RWPE2 (cell line): ENCODE measurements around the gene CYSTM1.

ENCODE experiments used
- ATAC-seq: fragments of 200-7000 bp; cut with Tn5 transposase; 3 replicates; pipeline ENCODE4 v1.9.1; 2021; ENCODE audit warnings: low read depth
- DNase-seq: peaks from one replicate; pipeline ENCODE4 v3.0.0-alpha.2; 2020; ENCODE audit warnings: low spot score
- H3K27ac ChIP-seq: fragments of 450-650 bp; 2 replicates; pipeline ENCODE4 v1.5.1; 2017; ENCODE audit warnings: mild to moderate bottlenecking; ENCODE audit not compliant: poor library complexity, severe bottlenecking
- H3K27me3 ChIP-seq: fragments of 250-450 bp; sonication (Bioruptor Pico); 2 replicates; pipeline ENCODE4 v1.5.1; 2021; ENCODE audit warnings: mild to moderate bottlenecking, moderate library complexity; ENCODE audit not compliant: insufficient read depth, poor library complexity, severe bottlenecking
- H3K36me3 ChIP-seq: fragments of 250-450 bp; sonication (Bioruptor Pico); 2 replicates; pipeline ENCODE4 v1.5.1; 2020; ENCODE audit warnings: low read depth, mild to moderate bottlenecking, moderate library complexity
- H3K4me1 ChIP-seq: fragments of 250-450 bp; sonication (Bioruptor Pico); 2 replicates; pipeline ENCODE4 v1.5.1; 2021; ENCODE audit warnings: mild to moderate bottlenecking, moderate library complexity; ENCODE audit not compliant: insufficient read depth, poor library complexity, severe bottlenecking
- H3K4me3 ChIP-seq: fragments of 250-450 bp; sonication (Bioruptor Pico); 2 replicates; pipeline ENCODE4 v1.5.1; 2021; ENCODE audit warnings: mild to moderate bottlenecking, moderate library complexity; ENCODE audit not compliant: severe bottlenecking
- H3K9me3 ChIP-seq: fragments of 250-450 bp; sonication (Bioruptor Pico); 2 replicates; pipeline ENCODE4 v1.5.1; 2021; ENCODE audit warnings: mild to moderate bottlenecking, moderate library complexity; ENCODE audit not compliant: severe bottlenecking
- TF ChIP-seq, protein P1 (sequence below): fragments of 450-650 bp; IDR thresholded peaks from one replicate; pipeline ENCODE4 v1.5.1; 2017; ENCODE audit warnings: mild to moderate bottlenecking, moderate library complexity; ENCODE audit not compliant: poor library complexity, severe bottlenecking

The CYSTM1 gene

DNA sequence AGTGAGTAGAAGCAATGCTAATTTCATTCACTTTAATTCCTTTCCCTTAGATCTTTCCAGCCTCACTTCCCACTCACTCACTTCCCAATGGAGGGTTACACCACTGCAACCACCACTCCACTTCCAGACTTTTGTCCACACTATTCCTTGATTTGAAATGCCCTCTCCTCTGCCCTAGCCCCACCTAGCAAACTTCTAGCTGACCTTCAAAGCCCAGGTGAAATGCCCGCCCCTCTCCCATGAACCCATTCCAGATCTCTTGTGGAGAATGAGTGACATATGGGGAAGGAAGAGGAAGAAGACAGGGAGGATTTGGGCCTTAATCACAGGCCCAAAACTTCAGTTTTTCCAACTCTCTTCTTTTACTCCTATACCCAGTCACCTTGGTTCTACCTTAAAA is 90.9 kb downstream of the CYSTM1 start:
- Histone ChIP-seq H3K27ac (no peak overlapping the region), H3K36me3 (no peaks in the 10 kb centered on the region), H3K4me1 (peaks cover 16% of the 10 kb centered on the region), H3K27me3 (no peaks in the 10 kb centered on the region), H3K9me3 (no peaks in the 10 kb centered on the region), H3K4me3 (no peak overlapping the region)
- no peak for DNase-seq
- TF ChIP-seq, protein P1, sequence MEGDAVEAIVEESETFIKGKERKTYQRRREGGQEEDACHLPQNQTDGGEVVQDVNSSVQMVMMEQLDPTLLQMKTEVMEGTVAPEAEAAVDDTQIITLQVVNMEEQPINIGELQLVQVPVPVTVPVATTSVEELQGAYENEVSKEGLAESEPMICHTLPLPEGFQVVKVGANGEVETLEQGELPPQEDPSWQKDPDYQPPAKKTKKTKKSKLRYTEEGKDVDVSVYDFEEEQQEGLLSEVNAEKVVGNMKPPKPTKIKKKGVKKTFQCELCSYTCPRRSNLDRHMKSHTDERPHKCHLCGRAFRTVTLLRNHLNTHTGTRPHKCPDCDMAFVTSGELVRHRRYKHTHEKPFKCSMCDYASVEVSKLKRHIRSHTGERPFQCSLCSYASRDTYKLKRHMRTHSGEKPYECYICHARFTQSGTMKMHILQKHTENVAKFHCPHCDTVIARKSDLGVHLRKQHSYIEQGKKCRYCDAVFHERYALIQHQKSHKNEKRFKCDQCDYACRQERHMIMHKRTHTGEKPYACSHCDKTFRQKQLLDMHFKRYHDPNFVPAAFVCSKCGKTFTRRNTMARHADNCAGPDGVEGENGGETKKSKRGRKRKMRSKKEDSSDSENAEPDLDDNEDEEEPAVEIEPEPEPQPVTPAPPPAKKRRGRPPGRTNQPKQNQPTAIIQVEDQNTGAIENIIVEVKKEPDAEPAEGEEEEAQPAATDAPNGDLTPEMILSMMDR = no peak
- no peak for ATAC-seq

DNA sequence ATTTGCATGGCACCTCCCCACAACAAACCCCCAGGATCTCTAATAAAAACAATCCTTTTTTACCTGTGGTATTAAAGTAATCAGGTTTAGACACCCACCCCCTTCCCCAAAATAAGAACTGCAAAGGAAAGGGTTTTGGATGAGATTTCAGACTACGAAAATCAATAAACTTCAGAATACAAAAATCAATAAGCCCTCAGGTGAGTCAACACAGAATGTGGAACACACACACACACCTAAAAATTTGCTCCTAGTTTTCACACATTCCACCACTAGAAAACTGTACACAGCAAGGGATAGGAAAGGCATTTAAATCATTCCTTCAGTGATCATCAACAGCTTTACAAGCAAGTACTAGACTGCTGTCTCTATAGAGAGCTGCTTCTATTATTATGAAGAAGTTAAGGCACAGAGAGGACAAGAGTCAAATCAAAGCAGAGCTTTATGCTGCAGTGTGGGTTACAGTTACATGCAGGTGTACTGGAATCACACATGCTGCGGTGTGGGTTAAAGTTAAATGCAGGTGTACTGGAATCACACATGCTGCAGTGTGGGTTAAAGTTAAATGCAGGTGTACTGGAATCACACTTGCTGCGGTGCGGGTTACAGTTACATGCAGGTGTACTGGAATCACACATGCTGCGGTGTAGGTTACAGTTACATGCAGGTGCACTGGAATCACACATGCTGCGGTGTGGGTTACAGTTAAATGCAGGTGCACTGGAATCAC is 91.6 kb downstream of the CYSTM1 start:
- H3K4me1 ChIP-seq = peaks cover 8% of the 10 kb centered on the region
- H3K27me3 ChIP-seq = no peaks in the 10 kb centered on the region
- TF ChIP-seq, protein P1 = no peak
- H3K4me3 ChIP-seq = no peak overlapping the region
- no peak overlapping the region for H3K27ac ChIP-seq
- DNase-seq (no peak), ATAC-seq (no peak)
- H3K36me3 ChIP-seq = no peaks in the 10 kb centered on the region
- H3K9me3 ChIP-seq = no peaks in the 10 kb centered on the region

DNA sequence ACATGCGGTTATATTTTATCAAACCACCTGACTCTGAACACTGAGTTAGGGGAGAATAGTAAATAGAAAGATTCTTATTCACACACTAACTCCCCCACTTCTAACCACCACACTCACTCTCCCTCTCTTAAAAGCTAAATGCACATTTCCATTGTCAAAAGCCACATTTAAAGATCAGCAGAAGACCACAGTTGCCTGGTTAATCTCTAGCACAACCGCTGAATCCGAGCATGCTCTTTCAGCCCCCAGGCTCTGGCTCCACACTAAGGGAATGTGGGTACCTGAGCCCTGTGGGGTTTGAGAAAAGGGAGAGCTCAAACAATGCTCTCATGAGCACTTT is 92.2 kb downstream of the CYSTM1 start:
- Histone ChIP-seq H3K4me3 (no peak overlapping the region), H3K4me1 (peaks cover 2% of the 10 kb centered on the region), H3K9me3 (no peaks in the 10 kb centered on the region), H3K27ac (no peak overlapping the region), H3K36me3 (no peaks in the 10 kb centered on the region), H3K27me3 (no peaks in the 10 kb centered on the region)
- ATAC-seq (no peak), DNase-seq (no peak)
- TF ChIP-seq, protein P1 = no peak

DNA sequence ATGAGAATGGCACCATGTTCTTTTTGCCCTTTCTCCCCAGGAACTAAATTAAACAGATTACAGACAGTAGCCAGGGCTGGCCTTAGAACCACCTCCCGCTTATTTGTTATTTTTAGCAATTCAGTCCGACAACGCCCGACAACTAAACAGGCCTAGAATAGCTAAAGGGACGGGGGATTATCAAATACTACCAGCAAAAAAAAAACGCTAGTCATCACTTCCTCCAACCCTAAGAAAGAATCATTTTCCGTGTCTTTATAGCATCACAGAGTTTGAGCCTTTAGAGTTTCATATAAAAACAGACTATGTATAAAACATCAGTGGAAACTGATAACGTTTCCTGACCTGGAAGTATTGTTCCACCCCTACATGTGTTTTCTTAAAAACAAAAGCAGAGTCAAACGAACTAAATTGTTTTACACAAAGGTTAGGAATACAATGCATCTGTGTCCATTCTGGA is 92.6 kb downstream of the CYSTM1 start:
- no peak overlapping the region for H3K4me3 ChIP-seq
- H3K4me1 ChIP-seq = no peaks in the 10 kb centered on the region
- ATAC-seq (no peak), DNase-seq (no peak)
- H3K36me3 ChIP-seq = peaks cover 2% of the 10 kb centered on the region; the same call in 1 of the 2 replicates
- no peaks in the 10 kb centered on the region for H3K9me3 ChIP-seq
- no peaks in the 10 kb centered on the region for H3K27me3 ChIP-seq
- H3K27ac ChIP-seq = no peak overlapping the region
- TF ChIP-seq, protein P1 = no peak

- H3K27me3 ChIP-seq = no peaks in the 10 kb centered on the region
- DNase-seq (no peak), ATAC-seq (no peak)
- no peak overlapping the region for H3K27ac ChIP-seq
- peaks cover 16% of the 10 kb centered on the region for H3K36me3 ChIP-seq
- TF ChIP-seq, protein P1 = no peak
- H3K4me3 ChIP-seq = no peak overlapping the region
- no peaks in the 10 kb centered on the region for H3K9me3 ChIP-seq
- H3K4me1 ChIP-seq = no peaks in the 10 kb centered on the region
Measured at GRCh38 chr5:140270008-140270407, 95.0 kb downstream of the CYSTM1 start.
